HepG2 (cell line): ENCODE results near the gene AGRN. TPM values are rescaled to one million over a fixed set of nuclear protein-coding genes. Genes with fewer than 3 reads are reported as not detected.

Experiments
- CHD2 ChIP-seq: IDR thresholded peaks from 2 replicates; pipeline ENCODE4 v1.6.1; 2011; ENCODE audit warnings: low read depth, low read length, improper control_type of control experiment
- DNMT3B ChIP-seq: conservative IDR thresholded peaks from 2 replicates; pipeline ENCODE4 v1.6.1; 2016; ENCODE audit warnings: missing biosample characterization, control low read depth
- FOXC1 ChIP-seq: sonication (generic); formaldehyde crosslinking; IDR thresholded peaks from 2 replicates; pipeline ENCODE4 v1.8.0; 2022; ENCODE audit warnings: mild to moderate bottlenecking, missing genetic modification reagents, borderline replicate concordance
- HDAC6 ChIP-seq: fragments of 200-600 bp; sonication (generic); IDR thresholded peaks from 2 replicates; pipeline ENCODE4 v1.7.0; 2017; ENCODE audit warnings: mild to moderate bottlenecking, antibody characterized with exemption, low read length, low read depth
- MEIS2 ChIP-seq: sonication (generic); formaldehyde crosslinking; IDR thresholded peaks from 2 replicates; pipeline ENCODE4 v1.9.0; 2021; ENCODE audit warnings: mild to moderate bottlenecking, missing genetic modification reagents
- MZF1 ChIP-seq: sonication (generic); formaldehyde crosslinking; IDR thresholded peaks from 2 replicates; pipeline ENCODE4 v1.8.1; 2023; ENCODE audit warnings: mild to moderate bottlenecking, missing genetic modification reagents, borderline replicate concordance
- SAP130 ChIP-seq: IDR thresholded peaks from 2 replicates; pipeline ENCODE4 v1.6.1; 2016; ENCODE audit warnings: low read depth
- TEAD2 ChIP-seq: sonication (generic); formaldehyde crosslinking; IDR thresholded peaks from 2 replicates; pipeline ENCODE4 v1.9.0; 2021; ENCODE audit warnings: missing genetic modification reagents
- TRIM22 ChIP-seq: fragments of 450-650 bp; IDR thresholded peaks from 2 replicates; pipeline ENCODE4 v1.6.1; 2017
- ZBTB37 ChIP-seq: sonication (generic); formaldehyde crosslinking; IDR thresholded peaks from 2 replicates; pipeline ENCODE4 v1.4.0; 2020; ENCODE audit warnings: mild to moderate bottlenecking, missing genetic modification reagents
- ZBTB8A ChIP-seq: sonication (generic); formaldehyde crosslinking; IDR thresholded peaks from 2 replicates; pipeline ENCODE4 v1.4.0; 2020; ENCODE audit warnings: mild to moderate bottlenecking, low read depth, missing genetic modification reagents, borderline replicate concordance
- ZMAT3 ChIP-seq: sonication (generic); formaldehyde crosslinking; conservative IDR thresholded peaks from 2 replicates; pipeline ENCODE4 v1.7.0; 2021; ENCODE audit warnings: missing genetic modification reagents
- ZNF124 ChIP-seq: sonication (generic); formaldehyde crosslinking; IDR thresholded peaks from 2 replicates; pipeline ENCODE4 v1.4.0; 2020; ENCODE audit warnings: missing genetic modification reagents
- ZNF33B ChIP-seq: sonication (generic); formaldehyde crosslinking; IDR thresholded peaks from 2 replicates; pipeline ENCODE4 v1.5.1; 2020; ENCODE audit warnings: mild to moderate bottlenecking, missing genetic modification reagents
- ZNF382 ChIP-seq: sonication (generic); formaldehyde crosslinking; IDR thresholded peaks from 2 replicates; pipeline ENCODE4 v1.5.0; 2020; ENCODE audit warnings: missing genetic modification reagents, mild to moderate bottlenecking, borderline replicate concordance
- ZNF496 ChIP-seq: sonication (generic); formaldehyde crosslinking; IDR thresholded peaks from 2 replicates; pipeline ENCODE4 v1.8.1; 2023; ENCODE audit warnings: mild to moderate bottlenecking, moderate library complexity, missing genetic modification reagents; ENCODE audit not compliant: insufficient replicate concordance
- ZNF577 ChIP-seq: sonication (generic); formaldehyde crosslinking; IDR thresholded peaks from 2 replicates; pipeline ENCODE4 v1.4.0; 2020; ENCODE audit warnings: mild to moderate bottlenecking, low read depth, missing genetic modification reagents, borderline replicate concordance
- ZNF580 ChIP-seq: IDR thresholded peaks from 2 replicates; pipeline ENCODE4 v1.6.1; 2016; ENCODE audit warnings: low read depth, borderline replicate concordance
- ZNF710 ChIP-seq: sonication (generic); formaldehyde crosslinking; IDR thresholded peaks from 2 replicates; pipeline ENCODE4 v1.5.0; 2020; ENCODE audit warnings: mild to moderate bottlenecking, missing genetic modification reagents, borderline replicate concordance
- ZNF776 ChIP-seq: sonication (generic); formaldehyde crosslinking; IDR thresholded peaks from 2 replicates; pipeline ENCODE4 v1.4.0; 2020; ENCODE audit warnings: mild to moderate bottlenecking, missing genetic modification reagents
- ZNF777 ChIP-seq: sonication (generic); formaldehyde crosslinking; IDR thresholded peaks from 2 replicates; pipeline ENCODE4 v1.4.0; 2020; ENCODE audit warnings: missing genetic modification reagents
- ZNF891 ChIP-seq: sonication (generic); formaldehyde crosslinking; IDR thresholded peaks from 2 replicates; pipeline ENCODE4 v1.5.0; 2020; ENCODE audit warnings: mild to moderate bottlenecking, missing genetic modification reagents
- polyA plus RNA-seq, 8 experiments: library from polyadenylated mRNA; depleted of rRNA in 3 of 8; stranded (reverse) in 7 of 8; unstranded in 1 of 8; fragments of >200 nt; fragmentation: Illumina TruSeq in 4 of 8; extraction: Trizol in 4 of 8; gene quantifications; 2 replicates each; pipeline versions ENCODE4 v1.2.1 to v1.2.3, GENCODE V29; 2011 to 2016; ENCODE audit warnings: low read depth in 4 of 8, missing spikeins in 1 of 8, mixed read lengths in 1 of 8; ENCODE audit not compliant: insufficient read depth in 1 of 8
- total RNA-seq, 5 experiments: library from RNA; depleted of rRNA; stranded (reverse); fragments of >200 nt; fragmentation: Illumina TruSeq; extraction: Trizol; gene quantifications; 2 replicates each; pipeline ENCODE4 v1.2.3, GENCODE V29; 2016; ENCODE audit warnings: low read depth in 1 of 5
- TF ChIP-seq, protein P1 (sequence below): sonication (generic); formaldehyde crosslinking; IDR thresholded peaks from 2 replicates; pipeline ENCODE4 v1.4.0; 2020; ENCODE audit warnings: missing genetic modification reagents, borderline replicate concordance

The AGRN gene
- total and polyA plus RNA-seq, 2 of the 13 experiments (the other 11 are each of a cell fraction or from before 2014, with no cell fraction given), result 29.8 to 65.2 TPM

GRCh38 chr1:1069711-1070676 lies 50.1 kb downstream of the AGRN start (continued):
- no peak for TF ChIP-seq ZNF577 (CRISPR knock-in tag)
- no peak for TF ChIP-seq HDAC6
- no peak for TF ChIP-seq ZNF382 (CRISPR knock-in tag)
- no peak for TF ChIP-seq ZBTB37
- TF ChIP-seq ZNF124 (CRISPR knock-in tag), result no peak
- TF ChIP-seq ZNF496 (CRISPR knock-in tag), result no peak
- TF ChIP-seq ZNF33B (CRISPR knock-in tag), result no peak
- no peak for TF ChIP-seq DNMT3B
- TF ChIP-seq ZBTB8A (CRISPR knock-in tag), result no peak
- TF ChIP-seq SAP130 (CRISPR knock-in tag), result peak; percentile 75
- no peak for TF ChIP-seq ZNF777 (CRISPR knock-in tag)
- no peak for TF ChIP-seq ZNF776 (CRISPR knock-in tag)
- 0 out of 2 replicates have a peak, but pooled peaks have one; percentile 7 for TF ChIP-seq MEIS2 (CRISPR knock-in tag)
- TF ChIP-seq ZNF710, result no peak
- TF ChIP-seq TRIM22, result no peak
- TF ChIP-seq, protein P1, sequence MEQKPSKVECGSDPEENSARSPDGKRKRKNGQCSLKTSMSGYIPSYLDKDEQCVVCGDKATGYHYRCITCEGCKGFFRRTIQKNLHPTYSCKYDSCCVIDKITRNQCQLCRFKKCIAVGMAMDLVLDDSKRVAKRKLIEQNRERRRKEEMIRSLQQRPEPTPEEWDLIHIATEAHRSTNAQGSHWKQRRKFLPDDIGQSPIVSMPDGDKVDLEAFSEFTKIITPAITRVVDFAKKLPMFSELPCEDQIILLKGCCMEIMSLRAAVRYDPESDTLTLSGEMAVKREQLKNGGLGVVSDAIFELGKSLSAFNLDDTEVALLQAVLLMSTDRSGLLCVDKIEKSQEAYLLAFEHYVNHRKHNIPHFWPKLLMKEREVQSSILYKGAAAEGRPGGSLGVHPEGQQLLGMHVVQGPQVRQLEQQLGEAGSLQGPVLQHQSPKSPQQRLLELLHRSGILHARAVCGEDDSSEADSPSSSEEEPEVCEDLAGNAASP (CRISPR knock-in tag), result no peak
- no peak for TF ChIP-seq CHD2
- no peak for TF ChIP-seq TEAD2
- TF ChIP-seq ZNF580 (CRISPR knock-in tag), result no peak
- TF ChIP-seq ZMAT3, result no peak
- 0 out of 2 replicates have a peak, but pooled peaks have one; percentile 24 for TF ChIP-seq MZF1
- TF ChIP-seq ZNF891 (CRISPR knock-in tag), result no peak
- no peak for TF ChIP-seq FOXC1
